Measurements from ENCODE around the gene MASP1.

DNA sequence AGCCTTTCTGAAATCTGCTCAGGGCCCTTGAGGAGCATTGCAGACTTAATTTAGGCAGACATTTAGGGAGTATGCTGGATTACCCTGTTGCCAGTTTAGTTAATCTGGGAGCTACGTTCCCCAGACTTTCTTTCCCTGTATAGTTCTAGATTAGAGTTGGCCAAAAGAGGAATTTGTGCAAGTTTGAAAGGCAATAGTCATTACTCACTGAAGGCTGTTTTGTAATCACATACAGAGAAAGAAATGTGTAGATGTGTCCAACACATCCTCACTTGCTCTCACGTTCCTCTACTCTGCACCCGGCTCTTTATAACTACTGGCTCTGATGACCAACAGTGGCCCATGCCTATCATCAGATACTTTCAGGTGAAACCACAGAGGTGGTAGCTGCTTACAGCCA, 24.2 kb downstream of the MASP1 start:
- TF ChIP-seq, protein P1, sequence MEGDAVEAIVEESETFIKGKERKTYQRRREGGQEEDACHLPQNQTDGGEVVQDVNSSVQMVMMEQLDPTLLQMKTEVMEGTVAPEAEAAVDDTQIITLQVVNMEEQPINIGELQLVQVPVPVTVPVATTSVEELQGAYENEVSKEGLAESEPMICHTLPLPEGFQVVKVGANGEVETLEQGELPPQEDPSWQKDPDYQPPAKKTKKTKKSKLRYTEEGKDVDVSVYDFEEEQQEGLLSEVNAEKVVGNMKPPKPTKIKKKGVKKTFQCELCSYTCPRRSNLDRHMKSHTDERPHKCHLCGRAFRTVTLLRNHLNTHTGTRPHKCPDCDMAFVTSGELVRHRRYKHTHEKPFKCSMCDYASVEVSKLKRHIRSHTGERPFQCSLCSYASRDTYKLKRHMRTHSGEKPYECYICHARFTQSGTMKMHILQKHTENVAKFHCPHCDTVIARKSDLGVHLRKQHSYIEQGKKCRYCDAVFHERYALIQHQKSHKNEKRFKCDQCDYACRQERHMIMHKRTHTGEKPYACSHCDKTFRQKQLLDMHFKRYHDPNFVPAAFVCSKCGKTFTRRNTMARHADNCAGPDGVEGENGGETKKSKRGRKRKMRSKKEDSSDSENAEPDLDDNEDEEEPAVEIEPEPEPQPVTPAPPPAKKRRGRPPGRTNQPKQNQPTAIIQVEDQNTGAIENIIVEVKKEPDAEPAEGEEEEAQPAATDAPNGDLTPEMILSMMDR (IDR thresholded peaks at IDR 0.05), result no peak
- TF ChIP-seq POLR2AphosphoS5 (IDR thresholded peaks at IDR 0.05; ENCODE audit: low read depth, low read length) (no peak), TCF7L2 (IDR thresholded peaks at IDR 0.05; ENCODE audit: low read depth, low read length) (no peak)
- TF ChIP-seq, protein P2, sequence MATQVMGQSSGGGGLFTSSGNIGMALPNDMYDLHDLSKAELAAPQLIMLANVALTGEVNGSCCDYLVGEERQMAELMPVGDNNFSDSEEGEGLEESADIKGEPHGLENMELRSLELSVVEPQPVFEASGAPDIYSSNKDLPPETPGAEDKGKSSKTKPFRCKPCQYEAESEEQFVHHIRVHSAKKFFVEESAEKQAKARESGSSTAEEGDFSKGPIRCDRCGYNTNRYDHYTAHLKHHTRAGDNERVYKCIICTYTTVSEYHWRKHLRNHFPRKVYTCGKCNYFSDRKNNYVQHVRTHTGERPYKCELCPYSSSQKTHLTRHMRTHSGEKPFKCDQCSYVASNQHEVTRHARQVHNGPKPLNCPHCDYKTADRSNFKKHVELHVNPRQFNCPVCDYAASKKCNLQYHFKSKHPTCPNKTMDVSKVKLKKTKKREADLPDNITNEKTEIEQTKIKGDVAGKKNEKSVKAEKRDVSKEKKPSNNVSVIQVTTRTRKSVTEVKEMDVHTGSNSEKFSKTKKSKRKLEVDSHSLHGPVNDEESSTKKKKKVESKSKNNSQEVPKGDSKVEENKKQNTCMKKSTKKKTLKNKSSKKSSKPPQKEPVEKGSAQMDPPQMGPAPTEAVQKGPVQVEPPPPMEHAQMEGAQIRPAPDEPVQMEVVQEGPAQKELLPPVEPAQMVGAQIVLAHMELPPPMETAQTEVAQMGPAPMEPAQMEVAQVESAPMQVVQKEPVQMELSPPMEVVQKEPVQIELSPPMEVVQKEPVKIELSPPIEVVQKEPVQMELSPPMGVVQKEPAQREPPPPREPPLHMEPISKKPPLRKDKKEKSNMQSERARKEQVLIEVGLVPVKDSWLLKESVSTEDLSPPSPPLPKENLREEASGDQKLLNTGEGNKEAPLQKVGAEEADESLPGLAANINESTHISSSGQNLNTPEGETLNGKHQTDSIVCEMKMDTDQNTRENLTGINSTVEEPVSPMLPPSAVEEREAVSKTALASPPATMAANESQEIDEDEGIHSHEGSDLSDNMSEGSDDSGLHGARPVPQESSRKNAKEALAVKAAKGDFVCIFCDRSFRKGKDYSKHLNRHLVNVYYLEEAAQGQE (IDR thresholded peaks at IDR 0.05; ENCODE audit: insufficient read depth in 1 of 2, low read depth in 2 of 2, low read length in 1 of 2), result no peak
